ENCODE results near the gene TCFL5. TPM values are rescaled to one million over a fixed set of nuclear protein-coding genes. Genes with fewer than 3 reads are reported as not detected.
A peak's percentile ranks its signal among the peaks of the same experiment; 100 is the strongest.

The TCFL5 gene
- total RNA-seq, 1 donor from 2014 or later = 11.0 TPM

- H3K36me3 Mint-ChIP-seq (ENCODE audit: low read depth, unreplicated experiment) = peaks cover 13% of the 10 kb centered on the region
- Histone ChIP-seq H3K9ac (ENCODE audit: low read length) (no peak overlapping the region), H3K36me3 (ENCODE audit: insufficient read depth, low read length) (peaks cover 48% of the 10 kb centered on the region)
Observed at GRCh38 chr20:62910217-62910766, 48.7 kb upstream of the TCFL5 start.

GRCh38 chr20:62908971-62909791, 47.6 kb upstream of the TCFL5 start:
- Mint-ChIP-seq H3K9me3 (ENCODE audit: unreplicated experiment) (no peaks in the 10 kb centered on the region), H3K4me1 (ENCODE audit: low read depth, unreplicated experiment) (peaks cover 7% of the 10 kb centered on the region), H3K36me3 (ENCODE audit: low read depth, unreplicated experiment) (peaks cover 13% of the 10 kb centered on the region), H3K4me3 (ENCODE audit: unreplicated experiment) (no peak overlapping the region), H3K27me3 (ENCODE audit: low read depth, unreplicated experiment) (no peaks in the 10 kb centered on the region), H3K27ac (ENCODE audit: unreplicated experiment) (no peak overlapping the region)
- no peak for FAIRE-seq
- Histone ChIP-seq H3K36me3 (ENCODE audit: insufficient read depth, low read length) (peaks cover 54% of the 10 kb centered on the region), H2AFZ (ENCODE audit: low read depth, low read length) (no peak overlapping the region), H3K4me2 (ENCODE audit: low read length) (no peak overlapping the region), H3K4me1 (ENCODE audit: insufficient read depth, low read length) (peaks cover 8% of the 10 kb centered on the region), H3K27ac (ENCODE audit: low read depth, low read length) (no peak overlapping the region), H3K27me3 (ENCODE audit: insufficient read depth, low read length) (no peaks in the 10 kb centered on the region), H3K9me3 (ENCODE audit: insufficient read depth, low read depth, low read length) (no peaks in the 10 kb centered on the region), H3K4me3 (ENCODE audit: insufficient read depth, low read depth, low read length) (no peak overlapping the region), H3K9ac (ENCODE audit: low read length) (no peak overlapping the region), H4K20me1 (ENCODE audit: insufficient read depth, low read length) (peaks cover 99% of the 10 kb centered on the region), H3K79me2 (ENCODE audit: insufficient read depth, low read length) (peaks cover 91% of the 10 kb centered on the region)
- DNase-seq (ENCODE audit: low read depth) = no peak
- TF ChIP-seq EZH2 (IDR thresholded peaks at IDR 0.05; ENCODE audit: insufficient read depth, low read length) = no peak

More at GRCh38 chr20:62910217-62910766, 48.7 kb upstream of the TCFL5 start:
- H2AFZ ChIP-seq (ENCODE audit: low read depth, low read length) = no peak overlapping the region
- FAIRE-seq = no peak
- peaks cover 14% of the 10 kb centered on the region for H3K4me1 Mint-ChIP-seq (ENCODE audit: low read depth, unreplicated experiment)
- DNase-seq (ENCODE audit: low read depth) = no peak
- H3K27ac ChIP-seq (ENCODE audit: low read depth, low read length) = no peak overlapping the region
- peak overlapping the region; percentile 18 for H3K27ac Mint-ChIP-seq (ENCODE audit: unreplicated experiment)
- no peak overlapping the region for H3K4me3 ChIP-seq (ENCODE audit: insufficient read depth, low read depth, low read length)
- H3K27me3 Mint-ChIP-seq (ENCODE audit: low read depth, unreplicated experiment) = no peaks in the 10 kb centered on the region
- H3K9me3 Mint-ChIP-seq (ENCODE audit: unreplicated experiment) = no peaks in the 10 kb centered on the region
- H4K20me1 ChIP-seq (ENCODE audit: insufficient read depth, low read length) = peaks cover 100% of the 10 kb centered on the region
- TF ChIP-seq CTCF (IDR thresholded peaks at IDR 0.05; ENCODE audit: insufficient read depth, low read depth, low read length) (no peak), EZH2 (IDR thresholded peaks at IDR 0.05; ENCODE audit: insufficient read depth, low read length) (no peak)
- peak overlapping the region; percentile 6 for H3K4me3 Mint-ChIP-seq (ENCODE audit: unreplicated experiment)
- H3K27me3 ChIP-seq (ENCODE audit: insufficient read depth, low read length) = no peaks in the 10 kb centered on the region
- peaks cover 13% of the 10 kb centered on the region for H3K4me1 ChIP-seq (ENCODE audit: insufficient read depth, low read length)
- no peak overlapping the region for H3K4me2 ChIP-seq (ENCODE audit: low read length)
- peaks cover 99% of the 10 kb centered on the region for H3K79me2 ChIP-seq (ENCODE audit: insufficient read depth, low read length)
- no peaks in the 10 kb centered on the region for H3K9me3 ChIP-seq (ENCODE audit: insufficient read depth, low read depth, low read length)

DNA sequence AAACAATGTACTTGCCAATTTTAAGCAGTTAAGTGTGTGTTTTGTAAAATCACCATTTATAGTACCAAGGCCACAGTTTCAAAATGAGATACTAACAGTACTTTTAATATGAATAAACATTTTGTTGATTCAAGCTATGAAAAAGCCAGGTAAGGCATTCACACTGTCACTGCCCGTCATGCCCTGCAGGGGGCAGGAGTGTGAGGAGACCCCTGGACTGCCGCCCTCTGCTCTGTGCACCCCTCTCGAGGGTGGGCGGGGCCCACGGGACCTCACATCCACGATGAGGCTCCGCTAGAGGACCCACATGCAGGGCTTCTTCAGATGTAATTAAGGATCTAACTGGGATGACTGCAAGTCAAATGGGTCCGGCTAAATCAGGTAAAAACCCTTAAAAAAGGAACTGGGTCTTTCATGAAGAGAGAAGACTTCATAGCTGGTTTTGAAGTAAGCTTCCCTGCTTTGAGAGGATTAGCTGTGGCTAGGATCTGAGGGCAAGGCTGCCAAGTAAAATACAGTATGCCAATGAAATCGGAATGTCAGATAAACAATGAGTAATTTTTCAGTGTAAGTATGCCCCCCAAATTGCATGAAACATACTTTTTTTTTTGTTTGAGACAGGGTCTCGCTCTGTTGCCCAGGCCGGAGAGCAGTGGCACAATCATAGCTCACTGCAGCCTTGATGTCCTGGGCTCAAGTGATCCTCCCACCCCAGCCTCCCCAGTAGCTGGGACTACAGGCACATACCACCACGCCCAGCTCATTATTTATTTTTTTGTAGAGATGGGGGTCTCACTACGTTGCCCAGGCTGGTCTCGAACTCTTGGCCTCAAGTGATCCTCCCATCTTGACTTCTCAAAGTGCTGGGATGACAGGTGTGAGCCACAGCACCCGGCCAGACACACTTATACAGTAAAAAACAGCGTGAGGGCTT, 46.0 kb upstream of the TCFL5 start:
- Histone ChIP-seq H3K79me2 (ENCODE audit: insufficient read depth, low read length) (peaks cover 84% of the 10 kb centered on the region), H3K4me3 (ENCODE audit: insufficient read depth, low read depth, low read length) (no peak overlapping the region), H3K4me2 (ENCODE audit: low read length) (peak overlapping the region; percentile 16), H3K27ac (ENCODE audit: low read depth, low read length) (no peak overlapping the region), H3K36me3 (ENCODE audit: insufficient read depth, low read length) (peaks cover 54% of the 10 kb centered on the region), H3K4me1 (ENCODE audit: insufficient read depth, low read length) (peaks cover 18% of the 10 kb centered on the region), H4K20me1 (ENCODE audit: insufficient read depth, low read length) (peaks cover 99% of the 10 kb centered on the region), H3K9ac (ENCODE audit: low read length) (no peak overlapping the region), H2AFZ (ENCODE audit: low read depth, low read length) (no peak overlapping the region), H3K27me3 (ENCODE audit: insufficient read depth, low read length) (no peaks in the 10 kb centered on the region), H3K9me3 (ENCODE audit: insufficient read depth, low read depth, low read length) (no peaks in the 10 kb centered on the region)
- Mint-ChIP-seq H3K27me3 (ENCODE audit: low read depth, unreplicated experiment) (no peaks in the 10 kb centered on the region), H3K27ac (ENCODE audit: unreplicated experiment) (no peak overlapping the region), H3K4me3 (ENCODE audit: unreplicated experiment) (no peak overlapping the region), H3K36me3 (ENCODE audit: low read depth, unreplicated experiment) (peaks cover 13% of the 10 kb centered on the region), H3K9me3 (ENCODE audit: unreplicated experiment) (no peaks in the 10 kb centered on the region), H3K4me1 (ENCODE audit: low read depth, unreplicated experiment) (peaks cover 8% of the 10 kb centered on the region)
- DNase-seq (ENCODE audit: low read depth) (no peak), FAIRE-seq (no peak)
- no peak for TF ChIP-seq EZH2 (IDR thresholded peaks at IDR 0.05; ENCODE audit: insufficient read depth, low read length)
- peak; percentile 36 for TF ChIP-seq CTCF (IDR thresholded peaks at IDR 0.05; ENCODE audit: insufficient read depth, low read depth, low read length)
